Lower leg skin (tissue), 4 donors: ENCODE measurements around the gene NEURL4. TPM values are rescaled to one million over a fixed set of nuclear protein-coding genes. Genes with fewer than 3 reads are reported as not detected.

Experiments used
- DNase-seq, 2 donors: peaks; one replicate each; pipeline ENCODE4 v3.0.0-alpha.2; 2019; ENCODE audit warnings: low spot score in 2 of 2
- H3K4me3 ChIP-seq: fragments of 200-600 bp; sonication (generic); 2 replicates; pipeline ENCODE4 v1.5.1; 2017; ENCODE audit warnings: mild to moderate bottlenecking, low read depth; ENCODE audit not compliant: poor library complexity, severe bottlenecking
- CTCF ChIP-seq, 3 donors: fragments of 450-650 bp; IDR thresholded peaks; one replicate each; pipeline ENCODE4 v1.5.1; 2016; ENCODE audit warnings: antibody characterized with exemption in 3 of 3, mild to moderate bottlenecking in 3 of 3, moderate library complexity in 2 of 3
- POLR2A ChIP-seq, 2 donors: fragments of 450-650 bp; IDR thresholded peaks; one replicate each; pipeline ENCODE4 v1.6.1; 2016 to 2017; ENCODE audit warnings: antibody characterized with exemption in 2 of 2, mild to moderate bottlenecking in 1 of 2, moderate library complexity in 1 of 2
- WGBS, 2 donors: methylation state at CpG; one replicate each; pipeline ENCODE4 v1.1.5; 2018; 5-methylcytosine and 5-hydroxymethylcytosine counted together
- intact Hi-C: fragments of 100-400 bp; cut with DNase I; formaldehyde crosslinking; loops from one replicate; pipeline ENCODE4 v1.15.0; 2023; ENCODE audit warnings: low total_unique reads
- total RNA-seq, 4 donors: library from RNA; depleted of rRNA; stranded (reverse); fragments of >200 nt; gene quantifications; one replicate each; pipeline ENCODE4 v1.1.0, GENCODE V29; 2016

The NEURL4 gene
- total RNA-seq, 4 donors from 2014 or later: 13.3 to 44.8 (median 22.3) TPM

- no peak for DNase-seq
- H3K4me3 ChIP-seq: no peak overlapping the region
- WGBS, 2 donors: 3 to 5% methylated on average over 36 to 42 of the region's 75 CpGs
- intact Hi-C loops: no loop called here
- TF ChIP-seq POLR2A (IDR thresholded peaks at IDR 0.05) (no peak), CTCF (IDR thresholded peaks at IDR 0.05) (no peak)
Measured at GRCh38 chr17:7293816-7294613, 35.1 kb downstream of the NEURL4 start.

- intact Hi-C loops: no loop called here
- TF ChIP-seq CTCF (IDR thresholded peaks at IDR 0.05): no peak
- TF ChIP-seq POLR2A (IDR thresholded peaks at IDR 0.05): no peak
- H3K4me3 ChIP-seq: no peak overlapping the region
- 46 to 50% methylated on average over 11 of the region's 11 CpGs for WGBS, 2 donors
- no peak for DNase-seq
Measured at GRCh38 chr17:7293159-7293558, 36.0 kb downstream of the NEURL4 start.

GRCh38 chr17:7292729-7293128 lies 36.4 kb downstream of the NEURL4 start:
- TF ChIP-seq CTCF (IDR thresholded peaks at IDR 0.05): no peak
- no peak for TF ChIP-seq POLR2A (IDR thresholded peaks at IDR 0.05)
- DNase-seq: no peak
- intact Hi-C loops: no loop called here
- 17 to 23% methylated on average over 6 of the region's 6 CpGs for WGBS, 2 donors
- no peak overlapping the region for H3K4me3 ChIP-seq

- no peak for DNase-seq
- TF ChIP-seq POLR2A (IDR thresholded peaks at IDR 0.05) (no peak), CTCF (IDR thresholded peaks at IDR 0.05) (no peak)
- intact Hi-C loops: no loop called here
- no peak overlapping the region for H3K4me3 ChIP-seq
- 38 to 76% methylated on average over 2 of the region's 2 CpGs for WGBS, 2 donors
Measured at GRCh38 chr17:7292194-7292593, 36.9 kb downstream of the NEURL4 start.

GRCh38 chr17:7290685-7291084 lies 38.5 kb downstream of the NEURL4 start:
- intact Hi-C loops: no loop called here
- no peak overlapping the region for H3K4me3 ChIP-seq
- TF ChIP-seq CTCF (IDR thresholded peaks at IDR 0.05) (no peak), POLR2A (IDR thresholded peaks at IDR 0.05) (no peak)
- 78 to 85% methylated on average over 11 of the region's 11 CpGs for WGBS, 2 donors
- DNase-seq: no peak

- WGBS, 2 donors: 93 to 94% methylated on average over 19 of the region's 19 CpGs
- intact Hi-C loops: no loop called here
Measured at GRCh38 chr17:7290166-7290565, 39.0 kb downstream of the NEURL4 start.

More at GRCh38 chr17:7290166-7290565, 39.0 kb downstream of the NEURL4 start:
- DNase-seq: no peak
- no peak for TF ChIP-seq POLR2A (IDR thresholded peaks at IDR 0.05)
- TF ChIP-seq CTCF (IDR thresholded peaks at IDR 0.05): no peak
- H3K4me3 ChIP-seq: no peak overlapping the region
